B cell (primary cell): ENCODE data around the gene LSP1. TPM values are rescaled to one million over a fixed set of nuclear protein-coding genes. Genes with fewer than 3 reads are reported as not detected.

ENCODE experiments used
- ATAC-seq: fragments of 200-7000 bp; cut with Tn5 transposase; one replicate; pipeline ENCODE4 v1.10.0; 2021; ENCODE audit warnings: low read depth, mild to moderate bottlenecking, moderate number of reproducible peaks, moderate library complexity
- CTCF ChIA-PET: fragments of 350-600 bp; sonication (Branson Sonifier 250); formaldehyde crosslinking; loops from one replicate; lab custom pipeline; 2021; ENCODE audit warnings: antibody characterized with exemption, inconsistent platforms; lab: Charles Lee
- POLR2A ChIA-PET: fragments of 350-600 bp; sonication (Branson Sonifier 250); formaldehyde crosslinking; loops from one replicate; lab custom pipeline; 2021; ENCODE audit warnings: antibody characterized with exemption; lab: Charles Lee
- DNase-seq: peaks from one replicate; pipeline ENCODE4 v3.0.0; 2013
- H2AFZ ChIP-seq: 2 replicates; pipeline ENCODE4 v1.6.1; 2012; ENCODE audit warnings: mild to moderate bottlenecking, low read depth, low read length; ENCODE audit not compliant: insufficient read depth, poor library complexity, severe bottlenecking
- H3K27ac ChIP-seq, 2 donors: 1 replicate in 1 of 2; 2 replicates in 1 of 2; pipeline ENCODE4 v1.5.1; 2012 to 2013; ENCODE audit warnings: low read length in 2 of 2, mild to moderate bottlenecking in 2 of 2, moderate library complexity in 1 of 2
- H3K27me3 ChIP-seq, 4 experiments: fragments of 200-600 bp in 1 of 4; sonication (generic) in 1 of 4; replicated peaks in 1 of 4; 1 replicate in 2 of 4; 2 replicates in 2 of 4; pipeline versions ENCODE4 v1.6.1 to v1.7.0; 2013 to 2016; ENCODE audit warnings: low read length in 3 of 4, mild to moderate bottlenecking in 2 of 4, mixed read lengths in 1 of 4, moderate library complexity in 1 of 4; ENCODE audit not compliant: insufficient read depth in 4 of 4, control insufficient read depth in 3 of 4; ENCODE audit errors: control extremely low read depth in 1 of 4
- H3K36me3 ChIP-seq, 2 experiments: replicated peaks in 1 of 2; 1 replicate in 1 of 2; 2 replicates in 1 of 2; pipeline versions ENCODE4 v1.6.1 to v1.7.1; 2013; ENCODE audit warnings: low read length in 1 of 2; ENCODE audit not compliant: insufficient read depth in 2 of 2, control insufficient read depth in 1 of 2; ENCODE audit errors: control extremely low read depth in 1 of 2, extremely low read depth in 1 of 2
- H3K4me1 ChIP-seq, 2 donors: fragments of 200-600 bp in 1 of 2; sonication (generic) in 1 of 2; 1 replicate in 1 of 2; 2 replicates in 1 of 2; pipeline versions ENCODE4 v1.5.1 to v1.6.1; 2013 to 2017; ENCODE audit warnings: low read length in 2 of 2; ENCODE audit not compliant: control insufficient read depth in 2 of 2, insufficient read depth in 2 of 2
- H3K4me2 ChIP-seq: replicated peaks from 2 replicates; pipeline ENCODE3; 2012; ENCODE audit warnings: mild to moderate bottlenecking, low read depth, low read length; ENCODE audit not compliant: poor library complexity, severe bottlenecking
- H3K4me3 ChIP-seq, 5 experiments: fragments of 200-600 bp in 1 of 5; sonication (generic) in 1 of 5; 1 replicate in 3 of 5; 2 replicates in 2 of 5; pipeline versions ENCODE4 v1.5.1 to v1.7.0; 2011 to 2016; ENCODE audit warnings: low read length in 4 of 5, mild to moderate bottlenecking in 4 of 5, low read depth in 2 of 5, control low read depth in 1 of 5, moderate library complexity in 1 of 5; ENCODE audit not compliant: insufficient read depth in 1 of 5; ENCODE audit errors: control extremely low read depth in 1 of 5, extremely low read depth in 1 of 5
- H3K79me2 ChIP-seq: fragments of 200-600 bp; sonication (generic); one replicate; pipeline ENCODE4 v1.6.0; 2016; ENCODE audit warnings: low read length; ENCODE audit not compliant: control insufficient read depth, insufficient read depth
- H3K9ac ChIP-seq: fragments of 200-600 bp; sonication (generic); 2 replicates; pipeline ENCODE4 v1.6.1; 2017; ENCODE audit warnings: mild to moderate bottlenecking, low read length, moderate library complexity
- H3K9me3 ChIP-seq, 3 donors: one replicate each; pipeline versions ENCODE4 v1.6.1 to v1.7.1; 2013; ENCODE audit warnings: low read length in 2 of 3; ENCODE audit not compliant: control insufficient read depth in 2 of 3, insufficient read depth in 1 of 3; ENCODE audit errors: control extremely low read depth in 1 of 3
- H4K20me1 ChIP-seq: 2 replicates; pipeline ENCODE4 v1.6.0; 2012; ENCODE audit warnings: mild to moderate bottlenecking, low read length; ENCODE audit not compliant: insufficient read depth, control insufficient read depth, poor library complexity, severe bottlenecking
- H3K27ac Mint-ChIP-seq: one replicate; pipeline ENCODE4 v1.8.0; 2021; ENCODE audit warnings: mixed read lengths
- H3K27me3 Mint-ChIP-seq: one replicate; pipeline ENCODE4 v1.8.0; 2021; ENCODE audit warnings: mixed read lengths
- H3K4me1 Mint-ChIP-seq: one replicate; pipeline ENCODE4 v1.8.0; 2021; ENCODE audit warnings: mixed read lengths
- H3K4me3 Mint-ChIP-seq: one replicate; pipeline ENCODE4 v1.8.0; 2021; ENCODE audit warnings: mixed read lengths
- H3K9me3 Mint-ChIP-seq: one replicate; pipeline ENCODE4 v1.8.0; 2022; ENCODE audit warnings: mixed read lengths; ENCODE audit not compliant: insufficient read depth
- CTCF ChIP-seq: fragments of 200-600 bp; IDR thresholded peaks from one replicate; pipeline ENCODE4 v1.8.0; 2022; ENCODE audit warnings: antibody characterized with exemption, mild to moderate bottlenecking
- EZH2 ChIP-seq: IDR thresholded peaks from 2 replicates; pipeline ENCODE4 v1.6.1; 2012; ENCODE audit warnings: borderline replicate concordance, low read depth, mild to moderate bottlenecking, moderate library complexity, low read length; ENCODE audit not compliant: insufficient read depth, poor library complexity, severe bottlenecking
- WGBS: methylation state at CpG from one replicate; pipeline ENCODE4 v1.1.5; 2013; ENCODE audit warnings: missing lambda C conversion rate; ENCODE audit not compliant: insufficient coverage; 5-methylcytosine and 5-hydroxymethylcytosine counted together
- intact Hi-C: fragments of 100-400 bp; cut with micrococcal nuclease; formaldehyde crosslinking; loops from one replicate; pipeline ENCODE4 v1.10.0; 2022
- polyA plus RNA-seq: library from polyadenylated mRNA; depleted of rRNA; stranded (reverse); fragments of >200 nt; gene quantifications from 2 replicates; pipeline ENCODE4 v1.2.3, GENCODE V29; 2012
- total RNA-seq, 2 donors: library from RNA; stranded (reverse); fragments of 120-200 nt in 1 of 2; gene quantifications; 1 replicate in 1 of 2; 2 replicates in 1 of 2; pipeline versions ENCODE4 v1.2.3 to v1.2.4, GENCODE V29; 2013 to 2022

The LSP1 gene
- total and polyA plus RNA-seq, 2 donors (not counting 1 experiment from before 2014, with no cell fraction given) = 249 to 446 TPM

GRCh38 chr11:1831338-1832210 lies 21.3 kb upstream of the LSP1 start:
- Mint-ChIP-seq H3K4me1 (peaks cover 2% of the 10 kb centered on the region), H3K9me3 (no peaks in the 10 kb centered on the region), H3K27me3 (peaks cover 11% of the 10 kb centered on the region), H3K4me3 (no peak overlapping the region), H3K27ac (no peak overlapping the region)
- POLR2A ChIA-PET = interaction anchor here (1.8 kb wide), 1 partner anchor 138 kb away, joined by 12 read pairs; no protein-coding TSS in a partner anchor
- Histone ChIP-seq H2AFZ (no peak overlapping the region), H3K27ac (no peak overlapping the region), H3K27me3 (peaks cover 0 to 28% (median 5%) of the 10 kb centered on the region in 4 experiments), H4K20me1 (no peaks in the 10 kb centered on the region), H3K4me3 (no peak overlapping the region), H3K79me2 (peaks cover 9% of the 10 kb centered on the region), H3K4me1 (peaks cover 0 to 8% of the 10 kb centered on the region in 2 donors), H3K4me2 (no peak overlapping the region), H3K36me3 (no peaks in the 10 kb centered on the region), H3K9me3 (no peaks in the 10 kb centered on the region), H3K9ac (no peak overlapping the region)
- intact Hi-C loops = no loop called here
- DNase-seq = no peak
- TF ChIP-seq EZH2 (no peak), CTCF (no peak)
- no peak for ATAC-seq
- 70% methylated on average over 23 of the region's 26 CpGs for WGBS
- CTCF ChIA-PET = interaction anchor here (0.8 to 10.0 kb wide), 15 partner anchors 19 to 320 kb away, joined by 3 to 394 read pairs (median 12); partner anchors contain the start of genes KRTAP5-6 and TNNT3
